Endothelial cell of umbilical vein (primary cell): Measurements from ENCODE around the gene ADAP1.

ENCODE experiments used
- EZH2 ChIP-seq: IDR thresholded peaks from 2 replicates; pipeline ENCODE4 v1.6.1; 2012; ENCODE audit warnings: borderline replicate concordance, low read depth, mild to moderate bottlenecking, moderate library complexity, low read length, inconsistent platforms; ENCODE audit not compliant: severe bottlenecking
- GATA2 ChIP-seq: IDR thresholded peaks from 2 replicates; pipeline ENCODE4 v1.7.0; 2011; ENCODE audit warnings: low read depth, mild to moderate bottlenecking, moderate library complexity, mixed read lengths, low read length; ENCODE audit not compliant: insufficient read length, insufficient read depth
- JUN ChIP-seq: IDR thresholded peaks from 2 replicates; pipeline ENCODE4 v1.6.1; 2011; ENCODE audit warnings: borderline replicate concordance, low read depth; ENCODE audit not compliant: insufficient read length, insufficient read depth
- MYC ChIP-seq: IDR thresholded peaks from one replicate; pipeline ENCODE4 v1.6.1; 2011; ENCODE audit warnings: mild to moderate bottlenecking, low read depth, low read length
- POLR2A ChIP-seq: IDR thresholded peaks from 2 replicates; pipeline ENCODE4 v1.6.1; 2012; ENCODE audit warnings: low read depth, mild to moderate bottlenecking, control low read depth, low read length
- POLR2AphosphoS5 ChIP-seq: IDR thresholded peaks from 2 replicates; pipeline ENCODE4 v1.6.1; 2012; ENCODE audit warnings: low read depth, mild to moderate bottlenecking, control low read depth, low read length, moderate library complexity; ENCODE audit not compliant: insufficient read depth
- TF ChIP-seq, protein P1 (sequence below), 2 donors: IDR thresholded peaks; 1 replicate in 1 of 2; 2 replicates in 1 of 2; pipeline ENCODE4 v1.5.1; 2011; ENCODE audit warnings: low read length in 2 of 2, mild to moderate bottlenecking in 2 of 2, moderate library complexity in 2 of 2, control low read depth in 1 of 2, inconsistent platforms in 1 of 2, low read depth in 1 of 2; ENCODE audit not compliant: insufficient read depth in 1 of 2; ENCODE audit errors: extremely low read depth in 1 of 2
- TF ChIP-seq, protein P2 (sequence below): IDR thresholded peaks from 2 replicates; pipeline ENCODE4 v1.6.1; 2011; ENCODE audit not compliant: insufficient read depth, insufficient read length

DNA sequence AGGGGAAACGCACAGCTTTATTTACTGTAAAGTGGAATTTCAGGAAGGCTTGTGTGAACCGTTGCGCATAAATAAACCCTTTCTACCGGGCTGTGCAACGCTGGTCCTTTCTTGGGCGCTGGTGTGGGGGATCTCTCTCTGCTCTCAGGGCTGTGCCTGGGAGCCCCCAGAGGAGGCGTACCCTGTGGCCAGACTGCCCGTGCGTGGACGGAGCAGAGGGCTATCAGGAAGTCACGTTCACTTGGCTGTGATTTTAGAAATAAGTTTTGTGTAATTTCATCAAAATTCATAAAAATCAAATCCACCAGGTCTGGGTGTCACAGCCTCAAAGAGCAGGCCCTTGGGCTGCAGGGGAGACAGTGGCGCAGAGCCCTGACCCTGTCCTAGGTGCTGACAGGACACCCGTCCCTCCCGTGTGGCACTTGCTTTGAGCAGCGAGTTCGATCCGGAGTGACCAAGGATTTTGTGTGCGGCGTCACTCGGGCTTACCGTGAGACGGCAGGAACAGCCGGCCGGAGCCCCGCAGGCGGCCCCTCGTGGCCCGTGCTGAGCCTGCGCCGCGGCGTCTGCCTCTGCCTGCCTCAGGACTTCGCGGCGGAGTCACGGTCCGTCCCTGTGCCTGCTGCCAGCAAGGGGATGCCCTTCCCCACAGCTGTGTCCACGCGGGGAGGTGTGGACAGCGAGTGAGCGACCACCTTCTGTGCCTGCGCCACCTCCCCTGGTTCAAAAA is 58.0 kb downstream of the ADAP1 start:
- TF ChIP-seq, protein P1, sequence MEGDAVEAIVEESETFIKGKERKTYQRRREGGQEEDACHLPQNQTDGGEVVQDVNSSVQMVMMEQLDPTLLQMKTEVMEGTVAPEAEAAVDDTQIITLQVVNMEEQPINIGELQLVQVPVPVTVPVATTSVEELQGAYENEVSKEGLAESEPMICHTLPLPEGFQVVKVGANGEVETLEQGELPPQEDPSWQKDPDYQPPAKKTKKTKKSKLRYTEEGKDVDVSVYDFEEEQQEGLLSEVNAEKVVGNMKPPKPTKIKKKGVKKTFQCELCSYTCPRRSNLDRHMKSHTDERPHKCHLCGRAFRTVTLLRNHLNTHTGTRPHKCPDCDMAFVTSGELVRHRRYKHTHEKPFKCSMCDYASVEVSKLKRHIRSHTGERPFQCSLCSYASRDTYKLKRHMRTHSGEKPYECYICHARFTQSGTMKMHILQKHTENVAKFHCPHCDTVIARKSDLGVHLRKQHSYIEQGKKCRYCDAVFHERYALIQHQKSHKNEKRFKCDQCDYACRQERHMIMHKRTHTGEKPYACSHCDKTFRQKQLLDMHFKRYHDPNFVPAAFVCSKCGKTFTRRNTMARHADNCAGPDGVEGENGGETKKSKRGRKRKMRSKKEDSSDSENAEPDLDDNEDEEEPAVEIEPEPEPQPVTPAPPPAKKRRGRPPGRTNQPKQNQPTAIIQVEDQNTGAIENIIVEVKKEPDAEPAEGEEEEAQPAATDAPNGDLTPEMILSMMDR (IDR thresholded peaks at IDR 0.05; ENCODE audit: extremely low read depth in 1 of 2, insufficient read depth in 1 of 2, low read depth in 1 of 2, low read length in 2 of 2), result no peak
- TF ChIP-seq POLR2AphosphoS5 (no peak), POLR2A (no peak), MYC (no peak), EZH2 (no peak), JUN (no peak), GATA2 (no peak)
- TF ChIP-seq, protein P2, sequence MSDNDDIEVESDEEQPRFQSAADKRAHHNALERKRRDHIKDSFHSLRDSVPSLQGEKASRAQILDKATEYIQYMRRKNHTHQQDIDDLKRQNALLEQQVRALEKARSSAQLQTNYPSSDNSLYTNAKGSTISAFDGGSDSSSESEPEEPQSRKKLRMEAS, result no peak
